SK-N-SH (cell line): ENCODE data around the gene ZFYVE9.

ENCODE experiments used
- CTCF ChIP-seq: fragments of 200-600 bp; sonication (generic); IDR thresholded peaks from 2 replicates; pipeline ENCODE4 v1.6.1; 2017; ENCODE audit warnings: antibody characterized with exemption, mild to moderate bottlenecking, moderate library complexity
- MAX ChIP-seq: IDR thresholded peaks from 2 replicates; pipeline ENCODE4 v1.4.0; 2012; ENCODE audit warnings: low read depth
- MXI1 ChIP-seq: IDR thresholded peaks from 2 replicates; pipeline ENCODE4 v1.6.1; 2012; ENCODE audit warnings: mild to moderate bottlenecking, low read depth, low read length, improper control_type of control experiment
- POLR2AphosphoS5 ChIP-seq: IDR thresholded peaks from 2 replicates; pipeline ENCODE4 v1.6.1; 2012; ENCODE audit warnings: low read depth, low read length
- RCOR1 ChIP-seq: fragments of 150-350 bp; IDR thresholded peaks from 2 replicates; pipeline ENCODE4 v1.6.1; 2017; ENCODE audit warnings: antibody characterized with exemption, low read length
- SIN3A ChIP-seq: IDR thresholded peaks from 2 replicates; pipeline ENCODE4 v1.6.1; 2012; ENCODE audit warnings: low read depth, mild to moderate bottlenecking, low read length, moderate library complexity, borderline replicate concordance
- USF1 ChIP-seq: IDR thresholded peaks from 2 replicates; pipeline ENCODE4 v1.4.0; 2012; ENCODE audit warnings: low read depth, borderline replicate concordance
- USF2 ChIP-seq: fragments of 150-350 bp; IDR thresholded peaks from 2 replicates; pipeline ENCODE4 v1.6.1; 2017; ENCODE audit warnings: antibody characterized with exemption, low read length, low read depth, borderline replicate concordance

- no peak for TF ChIP-seq RCOR1
- no peak for TF ChIP-seq CTCF
- no peak for TF ChIP-seq USF2
- TF ChIP-seq POLR2AphosphoS5, result no peak
- no peak for TF ChIP-seq USF1
- no peak for TF ChIP-seq MXI1
- TF ChIP-seq SIN3A, result no peak
- no peak for TF ChIP-seq MAX
Measured at GRCh38 chr1:52168373-52169080, 26.6 kb downstream of the ZFYVE9 start.
